GM23248 (cell line): ENCODE results near the gene MTA3.

Experiments used
- EZH2 ChIP-seq: fragments of 200-600 bp; sonication (generic); IDR thresholded peaks from 2 replicates; pipeline ENCODE4 v1.6.1; 2018; ENCODE audit warnings: antibody characterized with exemption, mild to moderate bottlenecking; ENCODE audit not compliant: insufficient read depth, poor library complexity, severe bottlenecking
- EZH2phosphoT487 ChIP-seq: fragments of 200-600 bp; sonication (generic); IDR thresholded peaks from 2 replicates; pipeline ENCODE4 v1.6.1; 2018; ENCODE audit warnings: antibody characterized with exemption, moderate library complexity, mild to moderate bottlenecking, low read depth; ENCODE audit not compliant: insufficient read depth

DNA sequence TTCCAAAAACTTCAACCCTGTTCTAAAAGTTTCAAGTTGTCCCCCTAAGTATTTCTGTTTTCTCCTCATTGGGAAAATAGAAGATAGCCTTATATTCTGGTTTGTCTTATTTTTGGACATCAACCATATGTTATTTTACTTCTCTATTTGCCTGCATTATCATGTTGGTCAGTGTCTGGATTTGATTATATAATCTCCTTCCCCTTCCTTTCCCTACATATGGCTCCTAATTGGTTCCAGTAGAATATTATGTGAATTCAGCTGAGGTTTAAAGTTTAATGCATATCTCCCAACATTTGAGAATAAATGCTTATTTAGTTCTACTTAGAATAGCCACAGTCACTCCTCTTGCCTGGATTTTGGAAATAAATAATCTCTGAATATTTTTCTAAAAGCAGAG is 128.6 kb downstream of the MTA3 start:
- no peak for TF ChIP-seq EZH2phosphoT487
- no peak for TF ChIP-seq EZH2
